ENCODE data around the gene AGO1. TPM values are rescaled to one million over a fixed set of nuclear protein-coding genes. Genes with fewer than 3 reads are reported as not detected.

AGO1 gene
- total RNA-seq, 1 experiment from 2014 or later = 64.6 TPM

DNA sequence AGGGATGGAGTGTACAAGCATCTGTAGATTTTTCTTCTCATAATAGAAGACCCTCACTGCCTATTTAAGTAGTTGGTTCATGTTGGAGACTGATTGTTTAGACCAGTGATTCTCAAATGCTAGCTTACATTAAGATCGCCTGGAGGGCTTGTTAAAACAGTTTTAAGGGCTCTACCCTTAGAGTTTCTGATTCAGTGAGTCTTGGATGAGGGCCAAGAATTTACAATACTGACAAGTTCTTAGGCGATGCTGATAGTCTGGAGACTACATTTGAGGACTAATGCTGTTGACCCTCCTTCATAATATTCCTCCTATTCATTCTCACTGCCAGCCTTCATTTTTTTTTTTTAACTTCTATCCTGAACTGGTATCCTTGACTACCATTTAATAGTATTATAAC lies 32.7 kb downstream of the AGO1 start:
- H3K27me3 ChIP-seq (ENCODE audit: control insufficient read depth, insufficient read depth, low read length) = no peaks in the 10 kb centered on the region
- H3K36me3 ChIP-seq (replicated peaks; ENCODE audit: control insufficient read depth, insufficient read depth, low read length) = peaks cover 67% of the 10 kb centered on the region
- H3K4me3 ChIP-seq (ENCODE audit: insufficient read depth, low read depth, low read length) = no peak overlapping the region
- DNase-seq = no peak

- H3K4me3 ChIP-seq (ENCODE audit: insufficient read depth, low read depth, low read length) = no peak overlapping the region
- DNase-seq = no peak
- H3K36me3 ChIP-seq (replicated peaks; ENCODE audit: control insufficient read depth, insufficient read depth, low read length) = peaks cover 26% of the 10 kb centered on the region
- no peaks in the 10 kb centered on the region for H3K27me3 ChIP-seq (ENCODE audit: control insufficient read depth, insufficient read depth, low read length)
Measured at GRCh38 chr1:35923791-35924221, 40.8 kb downstream of the AGO1 start.

DNA sequence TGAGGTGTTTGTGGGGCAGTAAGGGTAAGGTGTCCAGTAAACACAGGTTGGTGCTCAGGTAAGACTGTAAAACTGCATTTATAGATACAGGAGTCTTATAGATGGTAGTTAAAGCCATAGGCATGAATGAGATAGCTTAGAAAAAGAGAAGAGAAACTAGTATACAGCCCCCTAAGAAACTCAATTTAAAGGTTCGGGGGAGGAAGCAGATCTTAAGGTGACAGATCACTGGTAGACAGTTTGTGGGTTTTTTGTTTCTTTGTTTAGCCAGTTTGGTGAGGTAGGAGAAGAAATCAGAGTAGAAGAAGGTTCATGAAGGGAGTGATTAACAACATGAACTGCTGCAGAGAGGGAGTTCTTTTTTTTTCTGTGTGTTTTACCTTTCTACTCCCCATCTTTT lies 41.8 kb downstream of the AGO1 start:
- no peak overlapping the region for H3K4me3 ChIP-seq (ENCODE audit: insufficient read depth, low read depth, low read length)
- DNase-seq = no peak
- H3K36me3 ChIP-seq (replicated peaks; ENCODE audit: control insufficient read depth, insufficient read depth, low read length) = peaks cover 17% of the 10 kb centered on the region
- no peaks in the 10 kb centered on the region for H3K27me3 ChIP-seq (ENCODE audit: control insufficient read depth, insufficient read depth, low read length)

- Histone ChIP-seq H3K27me3 (ENCODE audit: control insufficient read depth, insufficient read depth, low read length) (no peaks in the 10 kb centered on the region), H3K4me3 (ENCODE audit: insufficient read depth, low read depth, low read length) (no peak overlapping the region), H3K36me3 (replicated peaks; ENCODE audit: control insufficient read depth, insufficient read depth, low read length) (peaks cover 14% of the 10 kb centered on the region)
- no peak for DNase-seq
Measured at GRCh38 chr1:35925741-35926140, 42.7 kb downstream of the AGO1 start.

GRCh38 chr1:35927472-35927871 lies 44.5 kb downstream of the AGO1 start:
- peaks cover 3% of the 10 kb centered on the region; the same call in 1 of the 2 replicates for H3K36me3 ChIP-seq (replicated peaks; ENCODE audit: control insufficient read depth, insufficient read depth, low read length)
- DNase-seq = no peak
- H3K27me3 ChIP-seq (ENCODE audit: control insufficient read depth, insufficient read depth, low read length) = no peaks in the 10 kb centered on the region
- no peak overlapping the region for H3K4me3 ChIP-seq (ENCODE audit: insufficient read depth, low read depth, low read length)

DNA sequence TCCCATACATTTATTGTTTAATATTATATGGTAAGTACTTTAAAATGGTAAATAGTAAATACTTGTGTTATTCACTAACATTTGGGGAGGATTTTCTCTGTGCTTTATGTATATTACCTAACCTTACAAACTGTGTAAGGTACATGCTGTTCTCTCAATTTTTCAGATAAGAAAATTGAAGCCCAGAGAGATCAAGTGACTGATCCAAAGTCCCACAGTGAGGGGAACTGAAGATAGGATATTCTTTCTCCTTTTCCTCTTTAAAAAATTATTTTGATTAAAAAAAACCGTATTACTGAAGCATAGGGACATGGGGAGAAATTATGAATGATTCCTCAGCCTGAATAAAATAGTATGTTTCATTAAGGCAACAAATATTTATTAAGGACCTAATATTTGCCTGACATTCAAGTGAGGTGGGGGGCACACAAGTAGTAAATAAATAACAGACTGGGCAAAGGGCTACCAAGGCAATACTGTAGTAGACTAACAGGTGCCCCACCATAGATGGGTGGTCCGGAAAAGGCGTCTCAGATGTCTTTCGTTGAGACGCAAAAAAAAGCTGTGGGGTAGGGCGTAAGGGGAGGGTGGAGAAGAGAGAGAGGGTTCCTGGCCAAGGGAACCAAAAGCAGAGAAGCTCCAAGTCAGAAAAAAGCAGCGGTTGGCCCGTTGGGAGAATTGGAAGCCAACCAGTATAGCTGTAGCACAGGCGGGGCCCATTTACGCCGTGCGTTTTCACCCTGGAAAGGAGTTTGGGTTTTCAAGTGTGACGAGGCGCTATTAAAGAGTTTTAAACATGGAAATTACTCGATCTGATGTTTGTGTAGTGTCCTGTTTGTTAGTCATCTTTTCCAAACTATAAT lies 47.0 kb downstream of the AGO1 start:
- Histone ChIP-seq H3K4me3 (ENCODE audit: insufficient read depth, low read depth, low read length) (peak overlapping the region; percentile 89), H3K27me3 (ENCODE audit: control insufficient read depth, insufficient read depth, low read length) (no peaks in the 10 kb centered on the region), H3K36me3 (replicated peaks; ENCODE audit: control insufficient read depth, insufficient read depth, low read length) (no peaks in the 10 kb centered on the region)
- DNase-seq = peak; percentile 76

- H3K27me3 ChIP-seq (ENCODE audit: control insufficient read depth, insufficient read depth, low read length) = no peaks in the 10 kb centered on the region
- peak; percentile 92 for DNase-seq
- H3K4me3 ChIP-seq (ENCODE audit: insufficient read depth, low read depth, low read length) = peak within 1 kb of the TSS; percentile 89
- H3K36me3 ChIP-seq (replicated peaks; ENCODE audit: control insufficient read depth, insufficient read depth, low read length) = no peaks in the 10 kb centered on the region
Measured at GRCh38 chr1:35930593-35931445, 47.8 kb downstream of the AGO1 start, which contains the start of gene AGO3. Gene AGO3, plus strand, starts transcription at chr1:35931105. Its CDS starts 322 bp downstream, at chr1:35931427.

- H3K4me3 ChIP-seq (ENCODE audit: insufficient read depth, low read depth, low read length) = peak overlapping the region; percentile 89
- no peaks in the 10 kb centered on the region for H3K27me3 ChIP-seq (ENCODE audit: control insufficient read depth, insufficient read depth, low read length)
- DNase-seq = no peak
- H3K36me3 ChIP-seq (replicated peaks; ENCODE audit: control insufficient read depth, insufficient read depth, low read length) = no peaks in the 10 kb centered on the region
Measured at GRCh38 chr1:35931446-35932157, 48.6 kb downstream of the AGO1 start.

DNA sequence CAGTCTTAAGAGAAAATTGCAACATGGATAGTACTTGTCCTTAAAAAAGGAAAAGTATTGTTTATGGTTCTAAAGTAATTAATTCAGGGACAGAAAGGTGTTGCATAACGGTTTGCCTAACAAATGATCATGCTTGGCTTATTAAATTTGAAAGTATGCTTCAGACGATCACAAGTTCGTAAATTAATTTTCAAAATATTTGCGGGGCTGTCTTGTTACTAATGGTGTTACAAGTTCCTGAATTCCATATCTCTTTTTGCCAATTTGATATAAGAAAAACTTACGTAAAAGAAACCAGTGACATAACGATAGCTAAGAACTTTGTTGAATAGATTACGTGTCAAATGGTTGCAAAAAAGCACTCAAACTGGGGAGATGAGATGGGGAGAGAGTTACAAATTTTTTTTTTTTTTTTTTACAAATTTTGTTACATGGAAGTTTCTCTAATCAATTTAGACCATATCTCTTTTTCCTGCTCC lies 49.2 kb downstream of the AGO1 start:
- Histone ChIP-seq H3K36me3 (replicated peaks; ENCODE audit: control insufficient read depth, insufficient read depth, low read length) (no peaks in the 10 kb centered on the region), H3K27me3 (ENCODE audit: control insufficient read depth, insufficient read depth, low read length) (no peaks in the 10 kb centered on the region), H3K4me3 (ENCODE audit: insufficient read depth, low read depth, low read length) (peak overlapping the region; percentile 89)
- no peak for DNase-seq

DNA sequence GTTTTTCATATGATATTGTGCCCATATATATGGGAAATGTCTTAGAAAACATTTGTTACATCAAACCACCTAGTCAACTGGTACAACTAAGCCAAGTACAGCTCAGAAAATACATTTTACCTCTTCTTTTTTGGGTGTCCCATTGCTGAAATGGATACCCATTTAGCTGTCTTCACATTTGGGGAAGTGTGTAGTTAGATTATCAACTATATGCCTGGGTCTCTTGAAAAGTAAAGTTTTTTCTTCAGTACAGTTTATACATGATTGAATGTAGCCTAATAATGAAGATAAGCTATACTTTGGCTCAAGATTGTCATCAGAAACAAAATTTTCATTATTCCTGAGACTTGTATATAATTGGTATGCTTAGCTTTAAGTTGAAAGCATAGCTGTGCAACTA lies 49.9 kb downstream of the AGO1 start:
- no peaks in the 10 kb centered on the region for H3K36me3 ChIP-seq (replicated peaks; ENCODE audit: control insufficient read depth, insufficient read depth, low read length)
- no peak overlapping the region for H3K4me3 ChIP-seq (ENCODE audit: insufficient read depth, low read depth, low read length)
- H3K27me3 ChIP-seq (ENCODE audit: control insufficient read depth, insufficient read depth, low read length) = no peaks in the 10 kb centered on the region
- DNase-seq = no peak

- H3K36me3 ChIP-seq (replicated peaks; ENCODE audit: control insufficient read depth, insufficient read depth, low read length) = no peaks in the 10 kb centered on the region
- no peak overlapping the region for H3K4me3 ChIP-seq (ENCODE audit: insufficient read depth, low read depth, low read length)
- DNase-seq = no peak
- H3K27me3 ChIP-seq (ENCODE audit: control insufficient read depth, insufficient read depth, low read length) = no peaks in the 10 kb centered on the region
Measured at GRCh38 chr1:35935442-35936388, 52.7 kb downstream of the AGO1 start.

DNA sequence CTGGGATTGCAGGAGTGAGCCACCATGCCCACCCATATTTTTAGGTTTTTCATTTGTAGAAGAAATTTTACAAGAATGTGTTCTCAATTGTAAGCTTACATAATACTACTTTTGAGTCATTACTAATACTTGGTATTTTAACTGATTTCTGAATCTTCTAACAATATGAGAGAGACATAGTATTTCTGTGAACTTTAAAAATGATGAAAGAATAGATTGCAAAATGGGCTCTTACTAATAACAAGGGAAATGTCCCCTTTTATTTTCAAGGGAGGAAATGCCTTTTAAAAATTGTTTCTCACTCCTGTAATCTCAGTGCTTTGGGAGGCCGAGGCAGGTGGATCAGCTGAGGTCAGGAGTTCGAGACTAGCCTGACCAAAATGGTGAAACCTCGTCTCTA lies 53.8 kb downstream of the AGO1 start:
- Histone ChIP-seq H3K36me3 (replicated peaks; ENCODE audit: control insufficient read depth, insufficient read depth, low read length) (no peaks in the 10 kb centered on the region), H3K27me3 (ENCODE audit: control insufficient read depth, insufficient read depth, low read length) (no peaks in the 10 kb centered on the region), H3K4me3 (ENCODE audit: insufficient read depth, low read depth, low read length) (no peak overlapping the region)
- DNase-seq = no peak

DNA sequence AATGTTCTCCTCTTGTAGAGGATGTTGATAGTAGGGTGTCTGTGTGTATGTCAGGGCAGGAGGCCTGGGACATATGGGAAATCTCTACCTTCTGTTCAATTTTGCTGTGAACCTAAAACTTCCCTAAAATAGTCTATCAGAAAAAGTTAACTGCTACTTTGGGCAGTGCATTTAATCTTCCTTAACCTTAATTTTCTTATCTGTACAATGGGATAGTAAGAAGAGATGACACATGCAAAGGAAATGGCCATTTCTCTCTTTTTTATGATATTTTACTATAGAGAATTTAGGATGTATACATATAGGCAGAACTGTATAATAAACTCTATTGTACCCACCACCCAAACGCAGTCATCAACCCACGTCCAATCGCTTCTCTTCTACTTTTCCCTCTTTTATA lies 56.5 kb downstream of the AGO1 start:
- H3K4me3 ChIP-seq (ENCODE audit: insufficient read depth, low read depth, low read length) = no peak overlapping the region
- no peaks in the 10 kb centered on the region for H3K36me3 ChIP-seq (replicated peaks; ENCODE audit: control insufficient read depth, insufficient read depth, low read length)
- no peak for DNase-seq
- no peaks in the 10 kb centered on the region for H3K27me3 ChIP-seq (ENCODE audit: control insufficient read depth, insufficient read depth, low read length)
